Fibroblast of lung (primary cell): ENCODE results near the gene SERPINA9. TPM values are rescaled to one million over a fixed set of nuclear protein-coding genes. Genes with fewer than 3 reads are reported as not detected.

ENCODE experiments used
- DNase-seq, 2 donors: peaks; one replicate each; pipeline versions ENCODE4 v3.0.0 to v3.0.0-alpha.2; 2010; ENCODE audit warnings: low read depth in 2 of 2
- H2AFZ ChIP-seq: 2 replicates; pipeline ENCODE4 v1.5.1; 2012; ENCODE audit warnings: low read length, control low read depth, inconsistent platforms
- H3K27ac ChIP-seq: 2 replicates; pipeline ENCODE4 v1.5.1; 2011; ENCODE audit warnings: low read length, control low read depth; ENCODE audit not compliant: insufficient read depth
- H3K27me3 ChIP-seq: 2 replicates; pipeline ENCODE4 v1.5.1; 2011; ENCODE audit warnings: mild to moderate bottlenecking, low read length; ENCODE audit not compliant: control insufficient read depth, insufficient read depth
- H3K36me3 ChIP-seq: 2 replicates; pipeline ENCODE4 v1.5.1; 2011; ENCODE audit warnings: low read length; ENCODE audit not compliant: control insufficient read depth, insufficient read depth
- H3K4me1 ChIP-seq: 2 replicates; pipeline ENCODE4 v1.5.1; 2011; ENCODE audit warnings: low read length; ENCODE audit not compliant: control insufficient read depth, insufficient read depth; ENCODE audit errors: extremely low read depth
- H3K4me2 ChIP-seq: 2 replicates; pipeline ENCODE4 v1.5.1; 2011; ENCODE audit warnings: low read length, control low read depth; ENCODE audit not compliant: insufficient read depth; ENCODE audit errors: extremely low read depth
- H3K4me3 ChIP-seq, 4 experiments: fragments of 200-600 bp in 1 of 4; sonication (generic) in 1 of 4; replicated peaks in 1 of 4; 2 replicates each; pipeline ENCODE4 v1.5.1; 2011 to 2016; ENCODE audit warnings: low read length in 4 of 4, low read depth in 3 of 4, mild to moderate bottlenecking in 3 of 4, control low read depth in 2 of 4, inconsistent platforms in 1 of 4, mixed read lengths in 1 of 4; ENCODE audit not compliant: insufficient read depth in 1 of 4; ENCODE audit errors: control extremely low read depth in 1 of 4
- H3K79me2 ChIP-seq: 2 replicates; pipeline ENCODE4 v1.5.1; 2012; ENCODE audit warnings: mild to moderate bottlenecking, low read length, inconsistent platforms; ENCODE audit not compliant: control insufficient read depth, insufficient read depth
- H3K9ac ChIP-seq: 2 replicates; pipeline ENCODE4 v1.5.1; 2011; ENCODE audit warnings: mild to moderate bottlenecking, low read length, control low read depth; ENCODE audit not compliant: insufficient read depth
- H3K9me3 ChIP-seq: 2 replicates; pipeline ENCODE4 v1.5.1; 2012; ENCODE audit warnings: low read depth, low read length; ENCODE audit not compliant: control insufficient read depth, insufficient read depth
- H4K20me1 ChIP-seq: 2 replicates; pipeline ENCODE4 v1.5.1; 2011; ENCODE audit warnings: low read length; ENCODE audit not compliant: control insufficient read depth, insufficient read depth; ENCODE audit errors: extremely low read depth
- EZH2 ChIP-seq: IDR thresholded peaks from 2 replicates; pipeline ENCODE4 v1.5.1; 2012; ENCODE audit warnings: low read length, control low read depth, mild to moderate bottlenecking; ENCODE audit errors: missing control alignments
- polyA plus RNA-seq, 2 donors: library from polyadenylated mRNA; depleted of rRNA in 1 of 2; stranded (reverse) in 1 of 2; unstranded in 1 of 2; fragments of >200 nt; gene quantifications; 2 replicates each; pipeline ENCODE4 v1.2.1, GENCODE V29; 2011 to 2012; ENCODE audit warnings: missing spikeins in 1 of 2
- total RNA-seq: library from RNA; depleted of rRNA; stranded (reverse); fragments of >200 nt; gene quantifications from 2 replicates; pipeline ENCODE4 v1.2.1, GENCODE V29; 2014
- TF ChIP-seq, protein P1 (sequence below), 2 donors: IDR thresholded peaks in 1 of 2; conservative IDR thresholded peaks in 1 of 2; 1 replicate in 1 of 2; 2 replicates in 1 of 2; pipeline ENCODE4 v1.5.1; 2011 to 2012; ENCODE audit warnings: low read length in 2 of 2, control low read depth in 1 of 2, inconsistent platforms in 1 of 2, low read depth in 1 of 2, mild to moderate bottlenecking in 1 of 2

SERPINA9 gene
- total and polyA plus RNA-seq, 2 donors (not counting 1 experiment from before 2014, with no cell fraction given) = not detected

DNA sequence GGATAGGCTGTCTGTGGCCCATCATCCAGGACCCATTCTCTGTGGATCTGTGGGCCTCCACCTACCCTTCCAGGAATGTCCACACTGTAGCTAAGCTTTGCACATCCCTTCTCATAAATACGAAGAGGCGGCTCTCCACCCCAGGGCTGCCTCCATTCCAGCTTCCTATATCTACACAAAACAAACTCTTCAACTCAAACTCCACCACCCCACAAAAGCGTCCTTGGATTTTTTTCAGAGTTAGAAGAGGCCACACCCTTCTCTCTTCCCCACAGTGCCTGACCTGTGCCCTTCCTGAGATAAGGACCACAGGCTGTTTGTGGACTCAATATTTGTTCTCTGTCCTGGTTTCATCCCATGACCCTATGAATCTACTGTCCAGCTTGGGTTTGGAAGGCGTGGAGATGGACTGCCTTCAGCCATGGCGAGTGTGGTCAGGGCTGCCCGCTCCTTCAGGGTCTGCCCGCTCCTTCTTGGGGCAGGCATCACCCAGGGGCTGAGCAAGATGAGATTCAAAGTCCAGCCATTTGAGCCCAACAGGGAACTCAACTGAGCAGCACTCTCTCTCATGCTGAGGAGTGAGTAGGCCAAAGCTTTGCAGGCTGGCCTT, 46.2 kb upstream of the SERPINA9 start:
- TF ChIP-seq, protein P1, sequence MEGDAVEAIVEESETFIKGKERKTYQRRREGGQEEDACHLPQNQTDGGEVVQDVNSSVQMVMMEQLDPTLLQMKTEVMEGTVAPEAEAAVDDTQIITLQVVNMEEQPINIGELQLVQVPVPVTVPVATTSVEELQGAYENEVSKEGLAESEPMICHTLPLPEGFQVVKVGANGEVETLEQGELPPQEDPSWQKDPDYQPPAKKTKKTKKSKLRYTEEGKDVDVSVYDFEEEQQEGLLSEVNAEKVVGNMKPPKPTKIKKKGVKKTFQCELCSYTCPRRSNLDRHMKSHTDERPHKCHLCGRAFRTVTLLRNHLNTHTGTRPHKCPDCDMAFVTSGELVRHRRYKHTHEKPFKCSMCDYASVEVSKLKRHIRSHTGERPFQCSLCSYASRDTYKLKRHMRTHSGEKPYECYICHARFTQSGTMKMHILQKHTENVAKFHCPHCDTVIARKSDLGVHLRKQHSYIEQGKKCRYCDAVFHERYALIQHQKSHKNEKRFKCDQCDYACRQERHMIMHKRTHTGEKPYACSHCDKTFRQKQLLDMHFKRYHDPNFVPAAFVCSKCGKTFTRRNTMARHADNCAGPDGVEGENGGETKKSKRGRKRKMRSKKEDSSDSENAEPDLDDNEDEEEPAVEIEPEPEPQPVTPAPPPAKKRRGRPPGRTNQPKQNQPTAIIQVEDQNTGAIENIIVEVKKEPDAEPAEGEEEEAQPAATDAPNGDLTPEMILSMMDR (conservative IDR thresholded peaks at IDR 0.05 in 1 of 2, IDR thresholded peaks at IDR 0.05 in 1 of 2; ENCODE audit: low read depth in 1 of 2, low read length in 2 of 2) = no peak
- no peak for TF ChIP-seq EZH2
- no peaks in the 10 kb centered on the region for H3K4me1 ChIP-seq
- H3K4me3 ChIP-seq = no peak overlapping the region
- no peak overlapping the region for H3K4me2 ChIP-seq
- H3K36me3 ChIP-seq = no peaks in the 10 kb centered on the region
- H4K20me1 ChIP-seq = no peaks in the 10 kb centered on the region
- no peak overlapping the region for H3K9ac ChIP-seq
- no peaks in the 10 kb centered on the region for H3K9me3 ChIP-seq
- H3K79me2 ChIP-seq = no peaks in the 10 kb centered on the region
- no peak overlapping the region for H3K27ac ChIP-seq
- H3K27me3 ChIP-seq = no peaks in the 10 kb centered on the region
- no peak for DNase-seq
- no peak overlapping the region for H2AFZ ChIP-seq

GRCh38 chr14:94521375-94522114, 45.5 kb upstream of the SERPINA9 start:
- TF ChIP-seq EZH2 = no peak
- TF ChIP-seq, protein P1 (conservative IDR thresholded peaks at IDR 0.05 in 1 of 2, IDR thresholded peaks at IDR 0.05 in 1 of 2; ENCODE audit: low read depth in 1 of 2, low read length in 2 of 2) = no peak
- Histone ChIP-seq H3K79me2 (no peaks in the 10 kb centered on the region), H4K20me1 (no peaks in the 10 kb centered on the region), H3K27ac (no peak overlapping the region), H2AFZ (no peak overlapping the region), H3K9me3 (no peaks in the 10 kb centered on the region), H3K27me3 (no peaks in the 10 kb centered on the region), H3K4me1 (no peaks in the 10 kb centered on the region), H3K4me3 (no peak overlapping the region), H3K4me2 (no peak overlapping the region), H3K9ac (no peak overlapping the region), H3K36me3 (no peaks in the 10 kb centered on the region)
- no peak for DNase-seq

- no peaks in the 10 kb centered on the region for H3K36me3 ChIP-seq
- H2AFZ ChIP-seq = no peak overlapping the region
- no peaks in the 10 kb centered on the region for H3K79me2 ChIP-seq
- no peaks in the 10 kb centered on the region for H3K9me3 ChIP-seq
- H4K20me1 ChIP-seq = no peaks in the 10 kb centered on the region
- DNase-seq = no peak
- TF ChIP-seq, protein P1 (conservative IDR thresholded peaks at IDR 0.05 in 1 of 2, IDR thresholded peaks at IDR 0.05 in 1 of 2; ENCODE audit: low read depth in 1 of 2, low read length in 2 of 2) = no peak
- TF ChIP-seq EZH2 = no peak
- no peak overlapping the region for H3K27ac ChIP-seq
- H3K4me3 ChIP-seq = no peak overlapping the region
- H3K9ac ChIP-seq = no peak overlapping the region
- H3K4me2 ChIP-seq = no peak overlapping the region
- H3K27me3 ChIP-seq = no peaks in the 10 kb centered on the region
- H3K4me1 ChIP-seq = no peaks in the 10 kb centered on the region
These were observed 41.8 kb upstream of the SERPINA9 start for GRCh38 chr14:94517641-94518257.
